ENCODE data around the gene ZC2HC1B. TPM values are rescaled to one million over a fixed set of nuclear protein-coding genes. Genes with fewer than 3 reads are reported as not detected.

The ZC2HC1B gene
- total RNA-seq, 1 experiment from 2014 or later: not detected

GRCh38 chr6:143839196-143839595 lies 25.1 kb upstream of the ZC2HC1B start:
- TF ChIP-seq CTCF (IDR thresholded peaks at IDR 0.05; ENCODE audit: unreplicated experiment): no peak
- Mint-ChIP-seq H3K27me3 (ENCODE audit: insufficient read depth, unreplicated experiment) (no peaks in the 10 kb centered on the region), H3K27ac (ENCODE audit: low read depth, unreplicated experiment) (no peak overlapping the region), H3K4me1 (ENCODE audit: insufficient read depth, unreplicated experiment) (no peaks in the 10 kb centered on the region), H3K4me3 (ENCODE audit: unreplicated experiment) (no peak overlapping the region), H3K9me3 (ENCODE audit: unreplicated experiment) (no peaks in the 10 kb centered on the region), H3K36me3 (ENCODE audit: insufficient read depth, unreplicated experiment) (peaks cover 8% of the 10 kb centered on the region)
- DNase-seq (ENCODE audit: unreplicated experiment): no peak
- intact Hi-C loops (cut with micrococcal nuclease): no loop called here
- ChIA-PET CTCF (interaction anchor here (0.5 to 0.6 kb wide), 2 partner anchors 134 to 1337 kb away, joined by 3 read pairs; no protein-coding TSS in a partner anchor), POLR2A (no interaction called here)
- BruUV-seq (replicated peaks): no TSS peak

GRCh38 chr6:143840595-143841265 lies 23.5 kb upstream of the ZC2HC1B start:
- H3K36me3 Mint-ChIP-seq (ENCODE audit: insufficient read depth, unreplicated experiment): peaks cover 23% of the 10 kb centered on the region
- no peaks in the 10 kb centered on the region for H3K4me1 Mint-ChIP-seq (ENCODE audit: insufficient read depth, unreplicated experiment)
- H3K4me3 Mint-ChIP-seq (ENCODE audit: unreplicated experiment): no peak overlapping the region
- no peaks in the 10 kb centered on the region for H3K9me3 Mint-ChIP-seq (ENCODE audit: unreplicated experiment)
- ChIA-PET POLR2A (no interaction called here), CTCF (no interaction called here)
- BruUV-seq (replicated peaks): no TSS peak
- no peak overlapping the region for H3K27ac Mint-ChIP-seq (ENCODE audit: low read depth, unreplicated experiment)
- intact Hi-C loops (cut with micrococcal nuclease): loop anchor here (10.0 kb wide), 1 partner anchor 164 kb away; the partner anchor contains the start of gene PLAGL1
- no peak for DNase-seq (ENCODE audit: unreplicated experiment)
- H3K27me3 Mint-ChIP-seq (ENCODE audit: insufficient read depth, unreplicated experiment): no peaks in the 10 kb centered on the region
- TF ChIP-seq CTCF (IDR thresholded peaks at IDR 0.05; ENCODE audit: unreplicated experiment): no peak

- no peak for DNase-seq (ENCODE audit: unreplicated experiment)
- H3K27me3 Mint-ChIP-seq (ENCODE audit: insufficient read depth, unreplicated experiment): no peaks in the 10 kb centered on the region
- no peak for TF ChIP-seq CTCF (IDR thresholded peaks at IDR 0.05; ENCODE audit: unreplicated experiment)
- H3K36me3 Mint-ChIP-seq (ENCODE audit: insufficient read depth, unreplicated experiment): peaks cover 41% of the 10 kb centered on the region
- POLR2A ChIA-PET: interaction anchor here (0.6 to 3.1 kb wide), 20 partner anchors 8 to 1371 kb away, joined by 3 to 48 read pairs (median 4); partner anchors contain the start of genes PHACTR2 and PLAGL1
- H3K4me3 Mint-ChIP-seq (ENCODE audit: unreplicated experiment): peak overlapping the region; percentile 96
- peak overlapping the region; percentile 95 for H3K27ac Mint-ChIP-seq (ENCODE audit: low read depth, unreplicated experiment)
- H3K9me3 Mint-ChIP-seq (ENCODE audit: unreplicated experiment): no peaks in the 10 kb centered on the region
- intact Hi-C loops (cut with micrococcal nuclease): loop anchor here (2.0 to 10.0 kb wide), 2 partner anchors 162 to 166 kb away; partner anchors contain the start of genes PHACTR2 and PLAGL1
- BruUV-seq (replicated peaks): TSS peak; percentile 97
- CTCF ChIA-PET: interaction anchor here (0.7 to 1.1 kb wide), 3 partner anchors 37 to 267 kb away, joined by 3 to 5 read pairs (median 3); no protein-coding TSS in a partner anchor
- H3K4me1 Mint-ChIP-seq (ENCODE audit: insufficient read depth, unreplicated experiment): no peaks in the 10 kb centered on the region
These were observed 21.8 kb upstream of the ZC2HC1B start for GRCh38 chr6:143842461-143842901.

- Mint-ChIP-seq H3K27ac (ENCODE audit: low read depth, unreplicated experiment) (peak within 1 kb of the TSS; percentile 95), H3K4me1 (ENCODE audit: insufficient read depth, unreplicated experiment) (no peaks in the 10 kb centered on the region), H3K4me3 (ENCODE audit: unreplicated experiment) (peak within 1 kb of the TSS; percentile 96), H3K9me3 (ENCODE audit: unreplicated experiment) (no peaks in the 10 kb centered on the region), H3K27me3 (ENCODE audit: insufficient read depth, unreplicated experiment) (no peaks in the 10 kb centered on the region), H3K36me3 (ENCODE audit: insufficient read depth, unreplicated experiment) (peaks cover 47% of the 10 kb centered on the region)
- intact Hi-C loops (cut with micrococcal nuclease): loop anchor here (1.0 to 10.0 kb wide), 3 partner anchors 162 to 268 kb away; partner anchors contain the start of genes PHACTR2 and PLAGL1
- no peak for TF ChIP-seq CTCF (IDR thresholded peaks at IDR 0.05; ENCODE audit: unreplicated experiment)
- POLR2A ChIA-PET: interaction anchor here (0.6 to 3.1 kb wide), 28 partner anchors 8 to 1372 kb away, joined by 3 to 48 read pairs (median 4); partner anchors contain the start of genes PHACTR2, PLAGL1 and SF3B5
- CTCF ChIA-PET: interaction anchor here (0.7 to 1.8 kb wide), 5 partner anchors 37 to 272 kb away, joined by 3 to 5 read pairs (median 5); no protein-coding TSS in a partner anchor
- peak; percentile 97 for DNase-seq (ENCODE audit: unreplicated experiment)
- no TSS peak for BruUV-seq (replicated peaks)
These were observed 21.2 kb upstream of the ZC2HC1B start, which contains the start of gene LTV1 for GRCh38 chr6:143842902-143843676. Gene LTV1, plus strand, starts transcription at chr6:143843338. Its CDS starts 140 bp downstream, at chr6:143843478.
